ENCODE results near the gene GNPTG.
A peak's percentile ranks its signal among the peaks of the same experiment; 100 is the strongest.
"Not testable (repeated sequence)": the region's sequence is repeated elsewhere in the genome, so short reads cannot be mapped to it uniquely, and the experiment has no call there.

Gene GNPTG

DNA sequence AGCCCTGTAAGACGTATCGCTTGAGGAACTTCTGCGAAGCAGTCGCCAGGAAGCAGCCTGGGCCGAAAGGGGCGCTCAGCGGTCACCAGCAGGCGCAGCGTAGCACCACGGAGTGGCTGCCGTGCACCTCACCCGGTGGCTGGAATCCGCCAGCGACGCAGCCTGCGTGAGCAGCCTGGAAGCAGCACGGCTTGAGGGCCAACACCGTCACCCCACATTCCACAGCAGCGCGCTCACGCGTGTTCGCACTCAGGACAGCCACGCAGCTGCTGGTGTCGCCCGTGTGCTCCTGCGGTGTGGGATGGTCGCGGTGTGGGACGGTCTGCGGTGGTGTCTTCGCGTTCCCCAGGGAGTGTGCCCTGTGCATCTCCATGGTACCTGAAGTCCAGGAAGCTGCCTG, 32.7 kb upstream of the GNPTG start:
- DNase-seq, result no peak

DNA sequence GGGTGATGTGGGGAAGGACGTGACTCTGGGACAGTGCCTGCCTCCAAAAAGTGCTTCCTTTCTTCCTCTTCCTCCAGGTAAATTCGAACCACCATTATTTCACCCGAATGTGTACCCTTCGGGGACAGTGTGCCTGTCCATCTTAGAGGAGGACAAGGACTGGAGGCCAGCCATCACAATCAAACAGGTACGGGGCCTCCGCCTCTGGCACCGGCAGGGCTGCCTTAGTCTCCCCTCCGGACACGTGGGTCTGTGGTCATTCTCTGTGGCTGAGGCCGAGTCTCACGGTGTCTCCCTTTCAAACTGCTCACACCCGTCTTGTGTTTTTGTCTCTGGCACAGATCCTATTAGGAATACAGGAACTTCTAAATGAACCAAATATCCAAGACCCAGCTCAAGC, 31.6 kb upstream of the GNPTG start:
- no peak for DNase-seq

DNA sequence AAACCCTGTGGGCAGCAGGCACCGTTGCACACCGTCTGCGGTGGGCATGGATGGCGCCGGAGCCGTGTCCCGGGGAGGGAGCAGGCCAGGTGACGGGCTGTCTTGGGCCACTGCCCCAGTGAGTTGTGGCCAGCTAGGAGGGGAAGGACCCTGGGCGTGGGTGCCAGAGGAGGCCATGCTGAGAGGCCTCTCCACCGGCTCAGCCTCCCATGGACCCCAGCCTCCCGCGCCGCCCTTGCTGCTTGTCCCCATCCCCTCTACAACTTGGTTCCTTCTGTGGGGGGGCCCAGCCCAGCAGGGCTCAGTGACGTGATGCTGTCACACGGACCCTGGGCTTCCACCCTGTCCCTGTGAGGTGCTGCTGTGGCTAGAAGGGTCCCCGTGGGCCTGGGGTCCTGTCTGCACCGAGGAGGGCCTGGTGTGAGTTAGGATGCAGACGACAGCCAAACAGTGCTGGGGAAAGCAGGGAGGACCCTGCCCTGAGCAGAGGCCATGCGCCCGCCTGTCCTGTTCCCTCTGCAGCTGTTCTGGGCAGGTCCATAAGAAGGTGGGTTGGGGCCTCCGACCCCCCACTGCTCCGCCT, 31.0 kb upstream of the GNPTG start:
- DNase-seq, result no peak

DNA sequence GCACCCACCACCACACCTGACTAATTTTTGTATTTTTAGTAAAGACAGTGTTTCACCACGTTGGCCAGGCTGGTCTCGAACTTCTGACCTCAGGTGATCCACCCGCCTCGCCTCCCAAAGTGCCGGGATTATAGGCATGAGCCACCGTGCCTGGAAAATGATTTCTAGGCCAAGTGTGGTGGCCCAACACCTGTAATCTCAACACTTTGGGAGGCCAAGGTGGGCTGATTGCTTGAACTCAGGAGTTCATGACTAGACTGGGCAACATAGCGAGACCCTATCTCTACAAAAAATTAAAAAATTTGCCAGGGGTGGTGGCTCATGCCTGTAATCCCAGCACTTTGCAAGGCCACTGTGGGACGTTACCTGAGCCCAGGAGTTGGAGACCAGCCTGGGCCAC, 29.3 kb upstream of the GNPTG start:
- no peak for DNase-seq

DNA sequence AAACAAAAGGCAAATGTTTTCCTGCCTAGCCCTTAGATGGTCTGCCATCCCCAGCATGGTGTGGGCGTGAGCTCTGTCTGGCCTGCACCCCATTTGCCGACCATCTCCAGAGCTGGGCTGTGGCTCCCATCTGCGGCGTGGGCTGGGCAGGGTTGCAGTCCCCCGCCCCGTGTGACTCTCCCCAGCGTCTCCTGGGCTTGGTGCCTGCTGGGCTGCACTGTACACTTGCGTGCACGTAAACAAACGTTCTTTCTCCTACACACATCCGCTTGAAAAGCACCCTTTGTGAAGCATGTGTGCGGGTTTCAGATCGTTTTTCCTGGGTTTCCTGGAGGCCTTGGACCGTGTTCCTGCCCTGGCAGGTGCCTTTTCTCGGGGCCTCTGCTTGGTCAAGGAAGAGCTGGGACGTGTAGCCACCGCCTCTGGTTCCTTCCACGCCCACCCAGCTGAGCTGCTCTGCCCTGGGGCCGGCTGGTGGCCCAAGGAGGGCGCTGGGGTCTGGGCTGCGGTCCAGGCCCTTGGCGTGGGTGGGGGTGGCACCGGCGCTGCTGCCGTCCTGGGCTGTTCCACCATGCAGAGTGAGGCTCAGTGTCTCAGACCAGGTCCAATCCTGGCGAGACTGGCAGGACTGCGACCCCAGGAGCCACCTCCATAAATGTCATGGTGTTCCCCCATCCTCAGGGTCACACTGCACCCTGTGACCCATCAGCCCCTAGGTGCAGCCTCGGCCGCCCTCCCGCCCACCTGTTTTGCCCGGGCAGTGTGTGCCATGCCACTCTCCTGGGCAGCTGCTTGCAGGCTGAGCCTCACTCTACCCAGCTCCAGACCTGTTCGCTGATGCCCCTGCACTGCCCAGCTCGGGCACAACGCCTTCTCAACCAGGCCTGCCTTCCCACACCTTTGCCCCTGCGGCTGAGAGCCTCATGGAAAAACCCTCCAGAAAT, 28.2 kb upstream of the GNPTG start:
- DNase-seq, result no peak

DNA sequence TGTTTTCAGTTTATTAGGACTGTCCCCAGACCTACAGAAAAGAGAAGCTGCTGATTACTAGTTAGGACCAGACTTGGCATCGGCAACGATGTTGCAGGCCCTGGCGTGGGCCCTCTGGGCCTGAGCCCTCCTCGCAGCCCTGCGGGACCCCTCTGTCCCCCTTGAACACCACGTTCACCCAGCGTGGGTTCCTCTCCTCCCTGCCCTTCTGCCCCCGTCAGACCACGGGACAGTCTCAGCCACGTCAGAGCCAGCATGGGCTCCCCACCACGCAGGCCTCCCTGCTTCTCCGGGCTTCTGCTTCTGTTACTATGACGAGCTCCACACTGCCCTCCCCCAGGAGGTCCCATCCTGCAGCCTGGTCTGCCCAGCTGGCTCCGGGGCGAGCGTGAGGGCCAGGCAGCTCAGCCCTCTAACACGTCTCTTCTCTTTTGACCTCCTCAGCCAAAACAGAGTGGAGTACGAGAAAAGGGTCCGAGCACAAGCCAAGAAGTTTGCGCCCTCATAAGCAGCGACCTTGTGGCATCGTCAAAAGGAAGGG, 27.4 kb upstream of the GNPTG start:
- no peak for DNase-seq

DNA sequence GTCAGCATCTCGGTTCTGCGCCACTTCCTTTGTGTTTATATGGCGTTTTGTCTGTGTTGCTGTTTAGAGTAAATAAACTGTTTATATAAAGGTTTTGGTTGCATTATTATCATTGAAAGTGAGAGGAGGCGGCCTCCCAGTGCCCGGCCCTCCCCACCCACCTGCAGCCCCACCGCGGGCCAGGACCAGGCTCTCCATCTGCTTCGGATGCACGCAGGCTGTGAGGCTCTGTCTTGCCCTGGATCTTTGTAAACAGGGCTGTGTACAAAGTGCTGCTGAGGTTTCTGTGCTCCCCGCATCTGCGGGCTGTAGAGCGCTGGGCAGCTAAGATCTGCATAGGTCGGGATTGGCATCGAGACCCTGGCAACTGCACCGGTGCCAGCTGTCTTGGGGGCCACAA, 26.5 kb upstream of the GNPTG start:
- no peak for DNase-seq

DNA sequence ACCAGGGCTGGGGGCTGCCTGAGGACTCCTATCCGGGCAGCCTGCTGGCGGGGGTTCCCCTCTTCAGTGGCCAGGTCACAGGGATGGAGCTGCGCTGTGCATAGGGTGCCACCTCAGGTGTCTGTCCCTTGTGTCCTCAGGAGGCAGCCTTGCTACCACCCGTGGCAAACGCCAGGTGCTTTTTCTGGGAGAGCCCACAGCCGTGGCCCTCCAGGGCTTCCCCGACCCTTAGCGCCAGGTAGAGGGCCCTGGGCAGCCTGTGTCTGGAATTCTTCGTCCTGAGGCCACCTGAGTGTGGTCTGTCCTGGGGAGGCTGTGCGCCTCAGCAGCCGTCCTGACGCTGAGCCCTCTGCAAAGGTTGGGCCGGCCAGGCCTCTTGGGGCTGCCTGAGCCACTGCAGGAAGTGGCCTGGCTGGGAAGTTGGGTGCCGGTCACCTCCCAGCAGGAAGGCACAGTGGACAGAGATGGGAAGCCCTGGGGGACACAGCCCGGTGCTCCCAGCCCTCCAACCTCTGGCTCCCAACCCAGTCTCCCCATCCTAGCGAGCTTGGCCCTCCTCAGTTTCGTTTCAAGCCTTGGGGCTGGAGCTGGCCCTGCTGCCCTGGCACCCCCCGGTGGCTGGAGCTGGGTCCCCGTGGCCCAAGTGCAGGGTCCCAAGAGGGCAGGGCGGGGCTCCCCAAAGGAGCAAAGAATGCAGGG, 25.9 kb upstream of the GNPTG start:
- no peak for DNase-seq

DNA sequence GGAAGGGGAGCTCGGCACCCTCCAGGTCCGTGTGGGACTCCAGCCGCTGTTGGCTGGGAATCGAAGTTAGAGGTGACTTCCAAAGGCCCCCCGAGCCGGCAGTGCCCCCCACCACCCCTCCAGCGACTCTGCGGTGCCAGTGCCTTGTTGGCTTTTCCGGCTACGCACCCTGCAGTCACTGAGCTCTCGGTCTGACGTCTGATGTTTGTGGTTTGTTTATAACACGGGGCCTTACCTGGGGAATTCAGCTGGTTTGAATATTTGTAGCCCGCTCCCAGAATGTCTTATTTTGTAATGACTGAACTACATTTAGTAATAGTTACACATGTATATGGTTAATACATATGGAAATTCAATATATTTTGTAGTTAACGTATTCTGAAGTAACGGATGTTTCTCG, 25.3 kb upstream of the GNPTG start:
- no peak for DNase-seq

DNA sequence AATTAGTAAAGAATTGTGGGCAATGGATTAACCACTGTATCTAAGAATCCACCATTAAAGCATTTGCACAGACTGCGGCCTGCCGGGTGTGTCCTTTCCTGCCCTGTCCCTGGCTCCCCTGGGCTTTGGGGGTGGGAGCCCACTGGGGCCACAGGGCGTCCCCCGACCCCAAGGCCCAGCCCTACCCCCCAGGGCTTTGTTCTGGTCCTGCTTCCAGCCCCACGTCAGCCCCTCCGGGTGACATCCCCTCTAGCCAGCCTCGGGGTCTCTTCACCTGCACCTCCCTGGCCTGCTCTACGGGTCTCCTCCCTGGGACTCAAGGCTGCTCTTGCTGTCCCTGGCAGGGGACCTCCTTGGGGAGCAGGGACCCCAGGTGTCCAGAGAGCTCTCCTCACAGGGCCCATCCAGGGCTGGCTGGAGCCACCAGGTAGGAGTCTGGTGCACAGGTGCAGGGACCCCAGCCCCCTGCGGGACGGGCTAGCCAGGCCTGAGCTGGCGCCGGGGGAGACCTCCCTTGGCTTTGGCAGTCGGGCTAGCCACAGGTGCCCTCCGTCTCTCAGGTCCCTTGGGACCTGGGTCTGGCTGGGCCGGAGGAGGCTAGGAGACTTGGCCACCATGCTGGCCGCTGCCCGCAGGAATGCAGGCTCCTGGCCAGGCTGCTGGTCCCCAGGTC, 24.6 kb upstream of the GNPTG start:
- DNase-seq, result no peak

DNA sequence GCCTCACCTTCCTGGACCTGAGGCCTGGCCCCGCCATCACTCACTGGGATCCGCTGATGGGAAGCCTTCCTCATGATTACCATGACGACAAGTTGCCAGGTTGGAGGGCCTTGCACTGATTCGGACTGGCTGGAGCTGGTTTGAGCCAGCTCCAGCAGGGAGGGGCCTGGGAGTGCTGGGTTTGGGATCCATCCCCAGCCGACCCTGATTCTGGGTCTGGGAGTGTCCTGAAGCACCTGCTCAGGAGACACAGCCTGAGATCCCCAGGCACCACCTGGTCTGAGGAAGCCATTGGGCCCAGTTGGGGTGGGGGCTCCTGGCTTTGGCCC, 24.1 kb upstream of the GNPTG start:
- DNase-seq, result no peak

DNA sequence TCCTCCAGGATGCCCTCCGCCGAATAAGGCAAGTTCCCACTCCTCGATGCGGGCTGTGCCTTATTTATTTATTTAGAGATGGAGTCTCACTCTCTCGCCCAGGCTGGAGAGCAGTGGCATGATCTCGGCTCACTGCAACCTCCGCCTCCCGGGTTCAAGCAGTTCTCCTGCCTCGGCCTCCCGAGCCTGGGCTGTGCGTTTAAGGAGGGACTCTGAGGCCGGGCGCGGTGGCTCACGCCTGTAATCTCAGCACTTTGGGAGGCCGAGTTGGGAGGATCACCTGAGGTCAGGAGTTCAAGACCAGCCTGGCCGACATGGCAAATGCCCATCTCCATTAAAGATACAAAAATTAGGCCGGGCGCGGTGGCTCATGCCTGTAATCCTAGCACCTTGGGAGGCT, 23.6 kb upstream of the GNPTG start:
- DNase-seq, result not testable (repeated sequence)

DNA sequence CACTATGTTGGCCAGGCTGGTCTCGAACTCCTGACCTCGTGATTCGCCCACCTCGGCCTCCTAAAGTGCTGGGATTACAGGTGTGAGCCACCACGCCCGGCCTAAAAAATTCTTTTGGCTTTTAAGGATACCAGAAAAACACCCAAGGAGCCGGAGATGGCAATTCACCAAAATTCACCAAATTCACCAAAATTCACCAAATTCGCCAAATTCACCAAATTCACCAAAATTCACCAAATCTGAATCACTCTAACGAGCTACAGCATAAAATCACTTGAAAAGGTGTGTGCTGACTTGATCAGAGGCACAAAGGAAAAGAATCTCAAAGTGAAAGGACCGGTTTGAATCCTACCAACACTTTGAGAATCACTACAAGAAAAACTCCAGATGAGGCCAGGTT, 22.8 kb upstream of the GNPTG start:
- DNase-seq, result not testable (repeated sequence)

DNA sequence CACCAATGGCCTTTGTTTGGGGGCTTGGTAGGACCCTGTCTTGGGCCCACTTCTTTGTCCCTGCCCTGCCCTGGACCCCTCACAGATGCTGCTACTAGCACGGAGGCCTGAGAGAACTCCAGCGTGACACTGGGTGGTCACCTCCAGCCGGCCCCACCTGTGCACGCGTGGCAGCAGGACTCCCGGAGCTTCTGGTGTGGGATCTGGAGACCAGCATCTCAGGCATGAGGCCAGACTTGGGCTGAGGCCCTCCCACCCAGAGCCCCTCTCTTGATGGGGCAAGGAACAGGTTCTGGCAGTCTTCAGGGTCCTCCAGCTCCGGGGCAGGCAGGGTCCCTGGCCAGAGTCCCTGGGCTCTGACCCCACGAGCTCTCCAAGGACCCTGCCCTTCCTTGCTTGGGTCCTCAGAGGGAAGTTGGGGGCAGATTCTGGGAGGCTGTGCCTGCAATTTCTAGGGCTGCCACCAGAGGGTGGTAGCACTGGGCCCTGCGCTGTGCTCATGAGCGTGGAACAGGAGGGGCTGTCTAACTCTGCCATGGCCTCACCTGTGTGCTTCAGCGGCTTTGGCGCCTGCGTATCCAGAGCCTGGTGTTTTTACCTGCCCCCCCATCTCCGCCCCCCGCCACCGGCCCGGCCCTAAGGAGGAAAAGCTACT, 21.3 kb upstream of the GNPTG start:
- no peak for DNase-seq

DNA sequence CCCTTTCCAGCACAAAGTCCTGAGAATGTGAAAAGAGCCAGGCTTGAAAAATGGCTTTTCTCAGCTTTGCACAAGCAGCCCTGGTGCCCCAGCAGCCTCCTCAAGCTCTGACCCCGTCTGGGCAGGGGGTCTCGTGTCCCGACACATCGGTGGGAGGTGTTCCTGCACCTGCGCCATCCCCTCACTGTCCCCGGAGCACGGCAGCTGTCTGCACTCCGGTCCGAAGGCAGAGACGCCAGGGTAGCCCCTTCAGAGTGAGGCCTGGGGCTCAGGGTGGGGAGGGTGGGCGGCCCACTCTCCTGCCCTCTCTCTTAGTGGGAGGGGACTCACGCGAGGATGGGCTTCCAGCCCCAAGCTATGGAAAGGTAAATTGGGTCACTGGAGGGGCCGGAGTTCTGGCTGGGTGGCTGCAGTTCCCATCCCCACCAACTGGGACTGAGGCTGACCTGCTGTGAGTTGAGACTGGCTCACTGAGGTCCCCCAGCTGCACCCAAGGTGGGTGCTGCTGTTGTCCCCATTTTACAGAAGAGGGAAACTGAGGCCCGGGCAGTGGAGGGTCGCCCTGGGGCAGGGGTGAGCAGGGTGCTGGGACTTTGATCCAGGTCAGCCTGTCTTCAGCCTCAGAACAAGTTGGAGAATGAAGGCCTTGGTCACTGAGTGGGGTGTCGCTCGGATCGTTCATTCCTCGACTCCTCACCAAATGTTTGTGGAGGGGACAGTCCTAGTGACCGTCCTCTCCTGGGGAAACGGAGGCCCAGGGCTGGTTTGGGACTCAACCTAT, 20.6 kb upstream of the GNPTG start:
- DNase-seq, result no peak

DNA sequence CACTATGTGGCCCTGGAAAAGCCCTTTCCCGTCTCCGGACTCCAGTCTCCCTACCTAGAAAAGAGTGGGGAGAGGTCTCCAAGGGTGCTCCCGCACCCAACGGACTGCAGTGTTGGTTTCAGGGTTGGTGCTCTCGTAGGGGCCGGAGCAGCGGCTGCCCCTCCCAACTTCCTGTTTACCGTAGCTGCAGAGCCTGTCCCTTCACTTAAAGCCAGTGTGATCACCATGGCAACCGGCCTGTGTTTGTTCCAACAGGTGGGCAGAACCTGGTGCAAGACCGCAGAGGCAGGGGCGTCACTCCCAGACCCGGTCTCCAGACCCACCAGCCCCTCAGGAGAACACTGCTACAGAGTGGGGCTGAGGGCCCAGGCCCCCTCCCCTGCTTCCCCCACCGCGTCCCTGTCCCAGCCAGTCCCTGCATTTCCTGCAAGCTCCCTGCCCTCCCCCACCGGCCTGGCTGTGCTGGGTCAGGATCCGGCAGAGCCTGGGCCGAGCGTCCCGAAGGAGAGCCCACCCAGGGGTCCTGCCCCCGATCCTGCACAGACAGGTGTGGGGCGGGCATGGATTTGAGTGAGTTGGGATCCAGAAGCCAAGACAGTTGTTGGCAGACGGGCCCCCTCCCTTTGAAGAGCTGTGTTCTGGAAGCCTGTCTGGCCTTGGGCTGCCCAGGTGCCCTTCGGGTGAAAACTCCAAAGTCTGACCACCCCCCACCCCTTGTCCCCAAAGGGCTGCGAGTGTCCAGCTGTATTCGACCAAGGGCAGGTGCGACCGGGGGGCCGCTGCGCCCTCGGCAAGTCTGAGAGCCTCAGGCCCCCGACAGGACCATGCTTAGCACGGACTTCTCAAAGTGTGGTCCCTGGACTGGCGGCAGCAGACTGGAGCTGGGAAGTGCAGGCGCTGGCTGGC, 19.8 kb upstream of the GNPTG start:
- DNase-seq, result no peak

DNA sequence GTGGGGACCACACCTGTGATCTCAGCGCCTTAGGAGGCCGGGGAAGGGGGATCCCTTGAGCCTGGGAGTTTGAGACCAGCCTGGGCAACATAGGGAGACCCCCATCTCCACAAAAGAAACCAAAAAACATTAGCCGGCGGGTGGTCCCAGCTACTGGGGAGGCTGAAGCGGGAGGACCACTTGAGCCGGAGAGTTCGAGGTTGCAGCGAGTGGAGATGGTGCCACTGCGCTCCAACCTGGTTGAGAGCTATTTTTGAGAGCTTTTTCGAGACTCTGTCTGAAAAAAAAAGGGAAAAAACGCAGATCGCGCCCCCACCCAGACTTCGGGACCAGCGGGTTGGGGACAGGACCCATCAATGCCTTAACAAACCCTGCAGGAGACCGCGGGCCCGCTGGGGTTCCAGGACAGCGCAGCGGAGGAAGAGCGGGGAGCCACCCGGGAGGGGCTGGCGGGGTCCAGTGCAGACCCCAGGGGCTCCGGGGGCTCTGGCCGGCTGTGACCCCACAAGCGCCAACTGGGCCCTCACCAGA, 19.0 kb upstream of the GNPTG start:
- no peak for DNase-seq

DNA sequence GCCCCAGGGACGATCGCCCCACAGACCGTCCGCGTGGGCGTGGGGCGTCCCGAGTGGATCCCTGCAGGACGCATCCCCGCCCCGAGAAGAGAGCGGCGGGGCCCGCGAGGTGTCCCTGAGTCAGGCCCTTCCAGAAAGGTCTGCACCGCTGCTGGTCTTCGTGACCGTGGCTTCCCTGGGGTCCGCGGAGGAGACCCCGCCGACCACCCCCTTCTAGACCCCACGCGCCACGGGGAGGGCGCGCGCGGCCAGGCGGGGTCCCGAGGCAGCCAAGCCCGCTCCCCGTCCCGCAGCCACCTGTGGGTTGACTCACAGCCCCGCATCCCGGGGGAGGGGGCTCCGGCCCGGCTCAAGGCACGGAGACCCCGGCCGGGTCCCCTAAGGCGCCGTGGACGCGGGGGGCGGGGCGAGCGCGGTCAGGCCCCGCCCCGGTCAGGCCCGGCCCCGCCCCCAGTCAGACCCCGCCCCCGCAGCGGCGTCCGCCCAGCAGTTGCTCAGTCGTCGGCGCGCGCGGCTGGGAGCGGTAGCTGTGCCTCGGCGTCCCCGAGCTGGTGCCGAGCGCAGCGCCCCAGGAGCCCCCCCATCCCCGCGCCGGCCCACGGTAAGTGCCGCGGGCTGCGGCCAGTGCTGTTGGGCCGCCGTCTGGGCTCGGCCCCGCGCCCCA, 18.4 kb upstream of the GNPTG start, which contains the start of gene BAIAP3:
BAIAP3 (plus strand) TSS at position 497 of the 664 bp plus-strand sequence. CDS start 4,905 bp downstream, outside the sequence.
- DNase-seq, result peak; percentile 20

DNA sequence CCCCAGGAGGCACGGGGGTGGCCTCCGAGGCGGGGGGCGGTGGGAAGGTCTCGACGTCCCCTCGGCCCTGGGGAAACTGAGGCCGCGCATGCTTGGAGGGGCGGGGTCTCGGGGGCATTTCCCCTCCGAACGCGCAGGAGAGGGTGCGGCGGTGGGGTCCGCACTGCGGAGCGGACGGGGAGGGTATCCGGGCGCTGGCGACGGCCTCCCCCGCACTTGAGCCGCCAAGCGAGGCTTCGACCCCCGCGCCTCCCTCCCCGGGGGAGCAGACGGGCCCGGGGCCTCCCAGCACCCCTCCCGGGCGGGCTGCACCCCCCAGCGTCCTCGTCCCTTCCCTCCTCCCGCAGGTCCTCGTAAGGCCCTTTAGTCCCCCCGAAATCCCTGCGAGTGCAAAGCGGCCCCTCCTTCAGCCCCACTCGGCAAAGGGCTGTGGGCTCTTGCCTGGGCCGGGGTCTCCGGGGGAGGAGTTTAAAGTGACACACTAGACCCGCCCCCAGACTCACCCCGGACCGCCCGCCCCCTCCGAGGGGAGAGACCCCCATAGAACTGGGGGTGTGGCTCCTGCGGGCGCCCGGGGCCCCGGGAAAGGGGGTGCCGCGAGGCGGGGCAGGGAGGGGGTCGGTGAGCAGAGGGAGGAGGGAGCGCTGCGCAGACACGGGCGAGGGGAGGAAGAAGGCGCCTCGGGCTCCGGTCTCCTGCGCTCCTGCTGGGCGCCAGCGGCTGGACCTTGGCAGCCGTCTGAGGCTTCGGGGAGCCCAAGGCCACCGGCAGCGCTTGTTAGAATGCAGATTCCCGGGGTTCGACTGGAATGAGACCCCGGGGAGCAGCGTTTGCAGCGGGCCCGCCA, 17.7 kb upstream of the GNPTG start:
- no peak for DNase-seq

Data from effector CD8-positive, alpha-beta T cell (primary cell).